HUES6 (cell line): ENCODE measurements around the gene XAGE3.

Source experiments
- H3K27ac ChIP-seq: 2 replicates; pipeline ENCODE4 v1.7.0; 2013; ENCODE audit warnings: low read depth, mild to moderate bottlenecking, low read length, inconsistent platforms
- H3K27me3 ChIP-seq: 2 replicates; pipeline ENCODE4 v1.6.1; 2013; ENCODE audit warnings: low read length; ENCODE audit not compliant: control insufficient read depth, insufficient read depth
- H3K36me3 ChIP-seq: 2 replicates; pipeline ENCODE4 v1.6.1; 2013; ENCODE audit warnings: low read length; ENCODE audit not compliant: control insufficient read depth, insufficient read depth
- H3K4me1 ChIP-seq: 2 replicates; pipeline ENCODE4 v1.6.1; 2013; ENCODE audit warnings: low read length; ENCODE audit not compliant: control insufficient read depth, insufficient read depth
- H3K4me3 ChIP-seq: 2 replicates; pipeline ENCODE4 v1.5.1; 2013; ENCODE audit warnings: low read depth, low read length
- H3K9ac ChIP-seq: one replicate; pipeline ENCODE4 v1.6.1; 2013; ENCODE audit warnings: mild to moderate bottlenecking, low read length
- H3K9me3 ChIP-seq: 2 replicates; pipeline ENCODE4 v1.6.1; 2013; ENCODE audit warnings: low read depth, low read length; ENCODE audit not compliant: control insufficient read depth, insufficient read depth

XAGE3 gene

GRCh38 chrX:52830551-52830950, 37.3 kb downstream of the XAGE3 start:
- Histone ChIP-seq H3K27ac (no peak overlapping the region), H3K4me1 (no peaks in the 10 kb centered on the region), H3K9me3 (peaks cover 31% of the 10 kb centered on the region; the same call in 1 of the 2 replicates), H3K36me3 (no peaks in the 10 kb centered on the region), H3K27me3 (peaks cover 5% of the 10 kb centered on the region; the same call in 1 of the 2 replicates), H3K9ac (no peak overlapping the region), H3K4me3 (no peak overlapping the region)

DNA sequence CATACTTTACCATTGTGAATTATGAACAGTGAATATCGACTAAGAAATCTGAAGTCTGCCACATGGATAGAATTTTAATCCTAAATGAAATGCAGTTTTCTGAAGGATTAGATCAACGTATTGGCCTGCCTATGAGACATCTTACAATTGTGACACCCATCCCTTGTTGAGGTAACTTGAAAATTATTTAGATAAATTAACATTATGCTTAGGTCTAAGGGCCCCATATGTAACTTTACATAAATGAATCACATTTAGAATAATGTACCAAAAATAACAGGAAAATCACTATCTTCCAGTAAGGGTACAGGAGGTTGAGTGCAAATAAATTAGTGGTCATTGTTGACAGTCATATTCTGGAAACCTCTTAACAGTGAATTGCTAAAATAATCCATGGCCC, 43.3 kb downstream of the XAGE3 start:
- Histone ChIP-seq H3K4me1 (no peaks in the 10 kb centered on the region), H3K27me3 (no peaks in the 10 kb centered on the region; the same call in 1 of the 2 replicates), H3K36me3 (no peaks in the 10 kb centered on the region), H3K9ac (no peak overlapping the region), H3K4me3 (no peak overlapping the region), H3K9me3 (peaks cover 12% of the 10 kb centered on the region; the same call in 1 of the 2 replicates), H3K27ac (no peak overlapping the region)

GRCh38 chrX:52821079-52821760, 46.7 kb downstream of the XAGE3 start:
- no peaks in the 10 kb centered on the region for H3K36me3 ChIP-seq
- H3K4me1 ChIP-seq, result no peaks in the 10 kb centered on the region
- H3K9me3 ChIP-seq, result peaks cover 4% of the 10 kb centered on the region; the same call in 1 of the 2 replicates
- H3K4me3 ChIP-seq, result no peak overlapping the region
- H3K9ac ChIP-seq, result no peak overlapping the region
- H3K27ac ChIP-seq, result no peak overlapping the region
- H3K27me3 ChIP-seq, result peaks cover 24% of the 10 kb centered on the region

DNA sequence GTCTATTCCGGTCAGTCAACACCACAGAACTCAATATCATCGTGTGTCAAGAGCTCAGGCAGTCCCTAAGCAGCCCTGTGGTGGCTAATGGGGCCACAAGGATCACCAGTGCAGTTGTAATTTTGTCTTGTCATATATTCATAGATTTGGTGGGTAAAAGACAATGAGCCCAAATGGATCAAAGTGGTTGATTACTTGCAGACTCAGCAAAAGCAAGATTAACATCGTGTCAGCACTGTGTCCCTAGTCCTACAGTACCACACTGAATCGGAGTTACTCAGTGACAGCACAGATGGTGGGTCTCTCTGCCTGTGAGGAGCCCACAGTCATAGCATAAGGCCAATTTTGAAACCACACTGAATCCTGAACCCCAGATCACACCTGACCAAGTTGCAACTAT, 48.1 kb downstream of the XAGE3 start:
- Histone ChIP-seq H3K27ac (no peak overlapping the region), H3K36me3 (no peaks in the 10 kb centered on the region), H3K4me1 (no peaks in the 10 kb centered on the region), H3K9me3 (peaks cover 4% of the 10 kb centered on the region; the same call in 1 of the 2 replicates), H3K9ac (no peak overlapping the region), H3K4me3 (no peak overlapping the region), H3K27me3 (peaks cover 26% of the 10 kb centered on the region)
